Aorta (tissue), 5 donors: ENCODE results near the gene NTRK1. TPM values are rescaled to one million over a fixed set of nuclear protein-coding genes. Genes with fewer than 3 reads are reported as not detected.

Experiments
- ATAC-seq: fragments of 200-7000 bp; cut with Tn5 transposase; one replicate; pipeline ENCODE4 v1.9.1; 2022; ENCODE audit warnings: moderate library complexity; ENCODE audit not compliant: low FRiP score
- DNase-seq, 2 donors: peaks; one replicate each; pipeline ENCODE4 v3.0.0-alpha.2; 2020
- H3K27ac ChIP-seq, 2 donors: one replicate each; pipeline ENCODE4 v1.5.1; 2013; ENCODE audit warnings: low read length in 2 of 2, mild to moderate bottlenecking in 2 of 2, moderate library complexity in 2 of 2, control low read depth in 1 of 2, inconsistent platforms in 1 of 2, low read depth in 1 of 2
- H3K27me3 ChIP-seq, 2 donors: one replicate each; pipeline ENCODE4 v1.6.1; 2013; ENCODE audit warnings: control low read depth in 1 of 2, low read length in 1 of 2, mild to moderate bottlenecking in 1 of 2, moderate library complexity in 1 of 2; ENCODE audit not compliant: insufficient read depth in 2 of 2, control insufficient read depth in 1 of 2
- H3K36me3 ChIP-seq, 2 donors: one replicate each; pipeline ENCODE4 v1.6.1; 2013; ENCODE audit warnings: control low read depth in 1 of 2, low read length in 1 of 2, mild to moderate bottlenecking in 1 of 2; ENCODE audit not compliant: insufficient read depth in 2 of 2, control insufficient read depth in 1 of 2
- H3K4me1 ChIP-seq, 2 donors: one replicate each; pipeline ENCODE4 v1.6.1; 2013; ENCODE audit warnings: low read length in 2 of 2, control low read depth in 1 of 2, mild to moderate bottlenecking in 1 of 2, moderate library complexity in 1 of 2; ENCODE audit not compliant: insufficient read depth in 2 of 2, control insufficient read depth in 1 of 2
- H3K4me3 ChIP-seq, 2 donors: one replicate each; pipeline ENCODE4 v1.5.1; 2013; ENCODE audit warnings: low read length in 2 of 2, control low read depth in 1 of 2, mild to moderate bottlenecking in 1 of 2
- H3K9me3 ChIP-seq: one replicate; pipeline ENCODE4 v1.6.1; 2013; ENCODE audit warnings: mild to moderate bottlenecking, low read length; ENCODE audit not compliant: control insufficient read depth
- WGBS, 2 donors: extraction: QIAGEN DNeasy Blood & Tissue Kit; methylation state at CpG; one replicate each; pipeline ENCODE4 v1.1.7; 2013; 5-methylcytosine and 5-hydroxymethylcytosine counted together
- intact Hi-C, 2 donors: fragments of 100-400 bp; cut with DNase I; formaldehyde crosslinking; loops; one replicate each; pipeline versions ENCODE4 v1.14.2 to v1.15.0; 2022
- polyA plus RNA-seq, 2 donors: library from polyadenylated mRNA; stranded (reverse); fragments of 200-250 nt; gene quantifications; one replicate each; pipeline ENCODE4 v1.2.3, GENCODE V29; 2013
- total RNA-seq, 2 donors: library from RNA; stranded (reverse); fragmentation: NEBNext Ultra II Directional; extraction: Animal tissue kit (Norgen Biotek cat#: 25700); gene quantifications; one replicate each; pipeline ENCODE4 v1.2.1, GENCODE V29; 2021
- donor health status: healthy with polysubstance abuse.
- donor health status: Bipolar disorder and iron deficiency.
- donor health status: DM: no; HTN: no; CAD: no.
- donor health status: DM: no; HTN: no; CAD: no.
- donor health status: DM: yes; HTN: yes; CAD: no.

The NTRK1 gene
- total and polyA plus RNA-seq, 4 donors = 0.50 to 3.5 (median 0.88) TPM

DNA sequence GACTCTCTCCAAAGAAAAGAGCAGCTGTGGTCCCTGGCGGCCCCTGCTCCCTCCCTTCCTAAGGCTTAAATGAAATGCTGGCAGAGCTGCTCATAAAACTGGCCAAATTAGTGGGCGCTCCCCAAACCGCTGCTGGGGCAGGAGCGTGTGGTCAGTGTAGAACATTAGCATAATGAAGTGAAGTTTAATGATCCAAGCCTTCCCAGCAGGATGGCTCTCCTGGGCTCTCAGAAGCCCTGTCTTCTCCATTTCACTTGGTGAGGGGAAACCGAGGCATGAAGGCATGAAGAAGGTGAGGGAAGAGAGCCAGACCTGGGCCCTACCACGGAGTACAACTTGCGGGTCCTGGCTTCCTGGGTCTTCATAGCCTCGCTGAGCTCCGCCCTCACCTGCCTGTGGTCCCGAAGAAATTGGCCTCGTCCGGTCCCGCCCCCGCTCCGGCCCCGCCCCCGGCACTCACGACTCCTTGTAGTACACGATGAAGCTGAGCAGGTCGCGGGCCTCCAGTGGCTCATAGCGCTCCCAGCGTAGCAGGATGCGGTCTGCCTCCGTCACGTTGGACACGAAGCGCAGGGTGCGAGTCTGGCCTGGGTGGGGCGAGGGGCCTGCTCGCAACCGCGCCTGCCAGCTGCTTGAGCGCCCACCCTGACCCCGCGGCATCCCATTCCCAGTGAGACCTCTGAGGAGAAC lies 12.1 kb upstream of the NTRK1 start:
- intact Hi-C loops = no loop called here
- H3K36me3 ChIP-seq = no peaks in the 10 kb centered on the region
- H3K9me3 ChIP-seq = no peaks in the 10 kb centered on the region
- no peaks in the 10 kb centered on the region for H3K27me3 ChIP-seq
- 8% methylated on average over 35 to 36 of the region's 36 CpGs for WGBS, 2 donors
- no peak for ATAC-seq
- H3K4me1 ChIP-seq = no peaks in the 10 kb centered on the region
- DNase-seq = peak in 1 of 2 donors; percentile 68
- no peak overlapping the region for H3K4me3 ChIP-seq
- H3K27ac ChIP-seq = no peak overlapping the region

DNA sequence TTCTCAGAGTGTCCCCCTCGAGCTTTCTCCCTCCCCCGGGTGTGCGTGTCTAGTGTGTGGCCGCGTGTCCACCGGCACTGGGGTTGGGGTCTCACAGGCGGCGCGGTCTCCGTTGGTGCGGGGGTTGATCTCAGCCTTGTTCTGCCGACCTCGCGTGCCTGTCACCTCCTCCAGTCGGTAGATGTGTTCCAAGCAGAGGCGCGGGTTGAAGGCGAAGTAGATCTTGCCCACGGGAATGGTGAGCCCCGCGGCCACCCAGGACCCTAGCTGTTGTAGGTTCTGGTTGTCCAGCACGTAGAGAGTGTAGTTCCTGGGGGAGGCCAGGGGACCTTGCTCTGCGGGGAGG lies 11.5 kb upstream of the NTRK1 start:
- ATAC-seq = no peak
- no peaks in the 10 kb centered on the region for H3K4me1 ChIP-seq
- H3K4me3 ChIP-seq = no peak overlapping the region
- DNase-seq = no peak
- H3K27me3 ChIP-seq = no peaks in the 10 kb centered on the region
- H3K36me3 ChIP-seq = no peaks in the 10 kb centered on the region
- intact Hi-C loops = no loop called here
- no peak overlapping the region for H3K27ac ChIP-seq
- no peaks in the 10 kb centered on the region for H3K9me3 ChIP-seq
- WGBS, 2 donors = 21 to 25% methylated on average over 17 to 23 of the region's 23 CpGs

DNA sequence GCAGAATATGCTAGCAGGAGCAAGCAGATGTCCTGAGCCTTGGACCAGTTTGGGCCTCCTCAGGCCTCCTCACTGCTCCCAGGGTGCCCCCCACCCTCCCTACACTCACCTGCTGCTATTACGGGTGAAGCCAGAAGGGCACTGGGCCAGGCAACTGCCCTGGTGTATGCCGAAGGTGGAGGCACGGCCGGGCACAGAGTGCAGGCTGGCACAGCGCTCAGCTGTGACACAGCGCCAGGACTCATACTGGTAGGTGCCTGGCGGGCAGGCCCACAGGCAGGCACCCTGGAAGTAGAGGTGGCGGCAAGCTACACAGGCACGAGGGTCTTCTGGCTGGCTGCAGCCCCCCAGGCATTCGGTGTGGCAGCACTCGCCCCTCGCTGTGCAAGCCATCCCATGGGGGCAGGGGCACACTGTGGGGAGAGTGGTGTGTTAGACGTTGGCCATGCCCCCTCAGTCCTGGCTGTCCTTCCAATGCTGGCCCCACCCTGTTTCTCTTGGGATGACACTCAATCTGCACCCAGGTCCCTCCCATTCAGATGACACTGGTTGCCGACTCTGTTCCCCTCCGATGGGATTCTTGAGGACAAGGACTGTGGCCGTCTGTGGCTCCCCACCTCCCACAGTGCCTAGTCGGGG lies 8.8 kb upstream of the NTRK1 start:
- H3K27ac ChIP-seq = no peak overlapping the region
- no peaks in the 10 kb centered on the region for H3K4me1 ChIP-seq
- DNase-seq = no peak

DNA sequence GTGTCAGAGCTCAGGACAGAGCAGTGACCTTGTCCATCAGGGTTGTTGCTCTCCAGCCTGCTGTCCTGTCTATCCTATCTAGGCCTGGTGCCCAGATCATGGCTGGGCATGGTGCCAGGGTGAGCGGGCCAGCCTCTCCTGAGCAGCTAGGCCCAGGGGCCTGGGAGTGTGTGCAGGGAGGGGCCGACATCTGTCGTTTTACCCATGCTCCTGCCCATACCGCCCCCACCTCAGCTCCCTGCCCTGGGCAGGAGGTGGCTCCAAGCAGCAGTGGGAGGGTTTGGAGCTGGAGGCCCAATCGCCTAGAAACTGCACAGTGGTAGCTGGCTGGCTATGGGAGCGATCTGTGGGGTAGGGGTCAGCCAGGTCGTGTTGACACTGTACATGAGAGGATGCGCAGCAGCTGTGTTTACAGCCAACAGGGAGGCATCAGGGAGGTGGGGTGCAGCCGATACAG lies 8.2 kb upstream of the NTRK1 start:
- Histone ChIP-seq H3K27ac (no peak overlapping the region), H3K9me3 (no peaks in the 10 kb centered on the region), H3K27me3 (no peaks in the 10 kb centered on the region), H3K36me3 (no peaks in the 10 kb centered on the region), H3K4me1 (no peaks in the 10 kb centered on the region), H3K4me3 (no peak overlapping the region)
- ATAC-seq (peak; percentile 32), DNase-seq (no peak)
- 51 to 53% methylated on average over 9 of the region's 9 CpGs for WGBS, 2 donors
- intact Hi-C loops = no loop called here

More for the DNA sequence above, 8.8 kb upstream of the NTRK1 start:
- Histone ChIP-seq H3K9me3 (no peaks in the 10 kb centered on the region), H3K27me3 (no peaks in the 10 kb centered on the region), H3K4me3 (no peak overlapping the region), H3K36me3 (no peaks in the 10 kb centered on the region)
- WGBS, 2 donors = 79 to 80% methylated on average over 17 of the region's 17 CpGs
- intact Hi-C loops = no loop called here
- ATAC-seq = no peak

DNA sequence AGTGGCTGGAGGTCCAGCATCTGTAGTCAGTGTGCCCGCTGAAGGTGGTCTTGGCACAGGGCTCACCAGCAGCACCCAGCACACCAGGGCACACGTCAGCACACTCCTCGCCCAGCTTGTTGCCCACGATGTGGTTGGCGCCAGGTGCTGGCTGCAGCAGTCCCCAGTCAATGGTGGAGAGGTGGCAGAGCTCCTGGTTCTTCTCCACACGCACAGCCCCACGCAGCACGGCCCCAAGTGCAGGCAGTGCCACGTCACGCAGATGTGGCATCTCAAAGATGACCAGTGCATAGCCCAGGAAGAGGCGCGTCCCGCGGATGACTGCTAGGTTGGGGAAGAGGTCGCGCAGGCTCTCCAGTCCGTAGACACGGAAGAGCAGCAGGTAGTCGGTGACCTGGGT lies 6.9 kb upstream of the NTRK1 start:
- Histone ChIP-seq H3K4me3 (no peak overlapping the region), H3K4me1 (no peaks in the 10 kb centered on the region), H3K36me3 (no peaks in the 10 kb centered on the region), H3K27me3 (no peaks in the 10 kb centered on the region), H3K9me3 (no peaks in the 10 kb centered on the region), H3K27ac (no peak overlapping the region)
- peak; percentile 16 for ATAC-seq
- intact Hi-C loops = no loop called here
- WGBS, 2 donors = 93 to 94% methylated on average over 19 of the region's 19 CpGs
- no peak for DNase-seq

DNA sequence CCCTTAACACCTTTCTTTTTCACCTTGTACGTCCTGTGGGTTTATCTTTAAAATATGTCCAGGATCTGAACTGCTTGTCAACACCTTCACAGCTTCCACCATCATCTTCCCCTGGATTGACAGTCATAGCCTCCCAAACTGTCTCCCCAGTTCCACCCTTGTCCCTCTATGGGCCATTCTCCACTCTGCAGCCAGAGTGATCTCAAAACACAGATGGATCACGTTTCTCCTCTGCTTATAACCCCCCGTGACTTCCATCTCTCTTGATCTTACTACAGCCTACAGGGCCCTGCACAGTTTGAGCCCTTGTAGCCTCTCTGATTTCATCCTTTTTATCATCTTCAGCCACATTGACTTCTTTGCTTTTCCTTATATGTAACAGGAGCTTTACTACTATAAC lies 6.0 kb upstream of the NTRK1 start:
- Histone ChIP-seq H3K27me3 (no peaks in the 10 kb centered on the region), H3K4me3 (no peak overlapping the region), H3K27ac (no peak overlapping the region), H3K9me3 (no peaks in the 10 kb centered on the region), H3K4me1 (no peaks in the 10 kb centered on the region), H3K36me3 (no peaks in the 10 kb centered on the region)
- no peak for ATAC-seq
- intact Hi-C loops = no loop called here
- no peak for DNase-seq
- 68 to 70% methylated on average over 3 of the region's 3 CpGs for WGBS, 2 donors

DNA sequence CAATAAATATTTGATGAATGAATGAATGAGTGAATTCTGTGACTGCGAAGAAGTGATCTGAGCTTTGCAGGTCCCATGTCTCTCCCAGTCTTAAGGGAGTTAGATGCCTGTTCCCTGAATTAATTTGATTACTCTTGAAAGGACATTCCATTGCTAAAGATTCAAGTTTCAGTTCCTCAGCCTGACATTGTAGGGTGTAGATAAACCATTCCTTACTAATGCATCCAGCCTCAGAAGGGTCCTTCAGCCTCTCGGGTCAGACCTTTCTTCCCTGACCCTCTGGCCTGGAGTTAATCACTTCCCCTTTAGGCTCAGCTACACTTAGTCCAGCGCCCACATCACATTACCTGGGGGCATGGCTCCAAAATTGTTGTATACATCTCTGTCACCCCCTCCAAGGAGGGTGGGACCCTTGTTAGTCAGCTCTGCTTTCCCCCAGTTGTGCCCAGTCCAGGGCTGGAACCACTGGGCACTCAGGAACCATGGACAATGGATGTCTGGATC lies 4.3 kb upstream of the NTRK1 start:
- Histone ChIP-seq H3K27ac (no peak overlapping the region), H3K9me3 (no peaks in the 10 kb centered on the region), H3K4me3 (no peak overlapping the region), H3K27me3 (no peaks in the 10 kb centered on the region), H3K4me1 (no peaks in the 10 kb centered on the region), H3K36me3 (no peaks in the 10 kb centered on the region)
- DNase-seq = no peak
- ATAC-seq = no peak
- WGBS, 2 donors = 78 to 89% methylated on average over 3 of the region's 3 CpGs
- intact Hi-C loops = no loop called here

DNA sequence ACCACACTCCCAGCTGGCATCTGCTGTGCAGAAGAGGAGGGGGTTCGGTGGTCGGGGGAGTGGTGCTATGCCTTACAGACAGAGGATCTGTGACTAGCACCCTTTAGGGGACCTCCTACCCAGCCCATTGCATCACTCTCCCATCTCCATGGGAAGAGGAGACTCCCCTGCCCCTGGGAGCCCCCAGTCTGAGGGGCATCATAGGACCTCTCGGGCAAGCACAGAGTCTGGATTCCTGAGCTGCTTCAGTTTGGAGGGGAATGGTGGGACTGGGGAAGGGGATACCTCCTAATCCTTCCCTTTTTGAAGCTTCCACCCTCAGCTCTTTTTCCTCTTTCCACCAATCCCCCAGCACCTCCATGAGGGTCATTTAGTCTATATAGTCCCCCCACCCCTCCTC lies 3.1 kb upstream of the NTRK1 start:
- H3K4me1 ChIP-seq = no peaks in the 10 kb centered on the region
- ATAC-seq (no peak), DNase-seq (no peak)
- H3K36me3 ChIP-seq = no peaks in the 10 kb centered on the region
- no peaks in the 10 kb centered on the region for H3K9me3 ChIP-seq
- WGBS, 2 donors = 45 to 67% methylated on average over 3 of the region's 3 CpGs
- intact Hi-C loops = no loop called here
- no peak overlapping the region for H3K27ac ChIP-seq
- no peak overlapping the region for H3K4me3 ChIP-seq
- no peaks in the 10 kb centered on the region for H3K27me3 ChIP-seq

DNA sequence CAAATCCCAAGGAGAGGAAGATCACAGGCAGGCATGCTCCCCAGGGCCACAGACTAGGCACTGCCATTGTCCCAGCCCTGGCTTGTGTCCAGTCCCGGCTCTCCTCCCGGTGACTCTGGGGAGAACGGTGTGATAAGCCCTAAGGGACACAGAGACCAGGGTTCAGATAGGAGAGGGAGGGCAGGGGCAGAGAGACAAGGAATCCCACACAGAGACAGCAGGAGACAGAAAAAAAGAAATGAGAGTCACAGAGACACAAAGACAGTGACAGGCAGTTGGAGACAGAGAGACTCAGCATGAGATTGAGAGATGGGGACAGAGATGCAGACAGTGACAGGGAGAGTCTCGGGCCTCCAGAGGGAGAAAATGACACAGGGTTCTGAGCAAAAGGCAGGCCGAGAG lies 2.1 kb upstream of the NTRK1 start:
- 19 to 28% methylated on average over 5 of the region's 5 CpGs for WGBS, 2 donors
- ATAC-seq = no peak
- Histone ChIP-seq H3K4me1 (no peaks in the 10 kb centered on the region), H3K27me3 (no peaks in the 10 kb centered on the region), H3K27ac (no peak overlapping the region), H3K4me3 (no peak overlapping the region), H3K36me3 (no peaks in the 10 kb centered on the region), H3K9me3 (no peaks in the 10 kb centered on the region)
- DNase-seq = no peak
- intact Hi-C loops = no loop called here
